HG02642 (cell line): ENCODE data around the gene ZCCHC12.

Experiments
- ATAC-seq: cut with Tn5 transposase; IDR thresholded peaks from one replicate; pipeline ENCODE4 v1.9.1; 2021; ENCODE audit warnings: mild to moderate bottlenecking; ENCODE audit not compliant: unreplicated experiment, poor library complexity

ZCCHC12 gene

DNA sequence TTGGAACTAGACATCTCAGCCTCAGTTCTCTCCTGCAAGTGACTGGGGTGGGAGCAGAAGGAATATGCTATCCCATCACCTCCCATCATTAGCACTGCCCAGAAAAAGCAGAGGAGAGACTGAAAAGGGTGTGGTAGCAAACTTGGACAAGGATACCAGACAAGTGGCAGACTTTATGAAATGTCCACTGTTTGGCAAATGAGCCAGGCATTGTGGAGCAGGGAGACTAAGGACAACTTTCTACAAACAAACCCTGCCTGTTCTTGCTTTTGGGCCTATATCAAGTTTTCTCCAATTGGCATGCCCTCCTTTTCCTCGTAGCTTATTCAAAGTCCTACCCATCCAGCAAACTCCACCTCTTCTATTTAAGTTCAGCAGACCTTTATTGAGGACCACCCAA lies 41.6 kb downstream of the ZCCHC12 start:
- ATAC-seq: no peak

DNA sequence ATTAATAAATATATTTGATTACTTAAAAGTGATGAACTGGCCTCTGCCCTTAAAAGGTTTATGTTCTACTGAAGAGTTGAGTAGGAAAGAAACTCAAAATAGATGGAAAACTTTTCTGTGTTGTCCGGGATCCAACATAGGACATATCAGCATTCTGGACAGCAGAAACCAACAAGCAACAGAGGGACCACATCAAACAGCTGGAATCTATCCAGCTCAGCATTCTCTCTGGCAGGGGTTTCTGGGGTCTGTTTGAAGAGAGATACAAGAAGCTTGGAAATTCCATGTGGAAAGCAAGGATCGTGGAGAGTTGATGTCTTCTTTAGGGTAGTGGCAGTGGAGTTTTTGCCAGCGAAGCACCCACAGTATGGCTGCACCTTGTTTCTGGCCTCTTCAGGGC lies 43.6 kb downstream of the ZCCHC12 start:
- no peak for ATAC-seq

DNA sequence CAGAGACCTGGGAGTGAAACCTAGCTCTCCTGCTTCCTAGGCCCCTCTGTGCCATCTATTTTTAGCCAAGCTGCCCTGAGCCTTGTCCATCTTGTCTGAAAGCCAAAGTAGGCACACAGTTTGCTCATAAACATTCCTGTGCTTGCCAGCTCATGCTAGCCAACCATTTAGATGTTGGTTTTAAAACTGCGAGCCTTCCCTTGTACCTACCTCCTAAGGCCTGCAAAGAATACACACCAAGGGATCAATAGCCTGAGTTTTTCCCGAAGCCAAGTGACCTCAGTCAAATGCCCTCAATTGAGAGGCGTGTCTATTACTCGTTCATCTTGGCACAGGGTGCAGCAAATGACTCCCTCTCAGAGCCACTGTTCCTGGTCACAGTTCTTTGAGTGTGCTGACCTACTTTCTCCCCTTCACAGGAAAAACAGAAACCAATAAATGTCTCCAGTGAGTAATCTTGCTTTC lies 48.5 kb downstream of the ZCCHC12 start:
- ATAC-seq: no peak
